GM18909 (cell line): ENCODE data around the gene PKHD1.

Experiments
- ATAC-seq: cut with Tn5 transposase; IDR thresholded peaks from one replicate; pipeline ENCODE4 v1.9.1; 2021; ENCODE audit warnings: mild to moderate bottlenecking; ENCODE audit not compliant: unreplicated experiment, poor library complexity

Gene PKHD1

DNA sequence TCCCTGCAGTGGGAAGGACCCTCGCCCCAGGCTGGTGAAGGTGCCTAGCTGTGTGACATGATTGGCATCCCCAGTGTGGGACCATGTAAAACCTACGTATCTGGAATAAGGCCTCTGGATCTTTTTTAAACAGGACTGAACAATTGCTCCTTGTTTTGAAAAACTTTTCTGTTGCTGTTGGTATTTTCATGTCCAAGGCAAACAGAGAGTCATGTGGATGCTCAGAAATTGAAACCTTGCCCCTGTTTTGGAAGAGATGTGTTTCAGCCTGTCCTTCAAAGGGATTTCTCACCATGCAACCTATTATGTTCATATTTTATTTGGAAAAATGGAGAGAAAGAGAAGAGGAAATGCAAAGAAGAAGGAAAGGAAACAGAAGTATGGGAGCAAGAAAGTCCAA lies 362.3 kb downstream of the PKHD1 start:
- ATAC-seq, result no peak

DNA sequence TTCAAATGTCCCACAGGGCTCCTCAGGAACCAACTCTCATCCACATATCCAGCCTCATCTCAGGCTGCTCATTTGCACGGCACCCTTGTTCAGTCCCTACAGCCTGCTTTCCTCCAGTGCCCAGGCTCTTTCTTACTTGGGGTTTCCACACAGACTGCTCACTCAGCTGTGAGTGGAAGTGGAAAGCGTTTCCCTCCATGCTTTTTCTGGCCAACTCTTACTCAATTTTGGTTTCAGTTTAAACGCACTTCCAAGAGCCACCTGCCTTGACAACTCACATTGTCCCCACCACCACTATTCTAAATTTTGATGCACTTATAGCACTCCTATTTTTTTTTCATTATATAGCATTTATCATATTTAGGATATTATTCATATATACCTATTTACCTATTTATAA lies 367.1 kb downstream of the PKHD1 start:
- ATAC-seq, result no peak

DNA sequence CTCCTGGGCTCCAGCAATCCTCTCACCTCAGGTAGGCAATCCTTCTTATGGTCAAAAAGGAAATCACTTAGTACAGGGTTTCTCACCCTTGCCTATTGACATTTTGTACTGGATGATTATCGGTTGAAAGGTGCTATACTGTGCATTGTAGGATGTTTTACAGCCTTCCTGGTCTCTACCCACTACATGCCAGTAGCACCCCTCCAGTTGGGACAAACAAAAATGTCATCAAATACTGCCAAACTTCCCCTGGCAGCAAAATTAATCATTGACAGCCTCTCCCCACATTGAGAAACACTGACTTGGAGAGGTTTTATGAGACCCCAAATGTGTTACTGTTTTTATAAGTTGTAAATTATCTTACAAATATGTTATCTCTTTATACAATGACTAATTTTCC lies 368.1 kb downstream of the PKHD1 start:
- ATAC-seq, result no peak

DNA sequence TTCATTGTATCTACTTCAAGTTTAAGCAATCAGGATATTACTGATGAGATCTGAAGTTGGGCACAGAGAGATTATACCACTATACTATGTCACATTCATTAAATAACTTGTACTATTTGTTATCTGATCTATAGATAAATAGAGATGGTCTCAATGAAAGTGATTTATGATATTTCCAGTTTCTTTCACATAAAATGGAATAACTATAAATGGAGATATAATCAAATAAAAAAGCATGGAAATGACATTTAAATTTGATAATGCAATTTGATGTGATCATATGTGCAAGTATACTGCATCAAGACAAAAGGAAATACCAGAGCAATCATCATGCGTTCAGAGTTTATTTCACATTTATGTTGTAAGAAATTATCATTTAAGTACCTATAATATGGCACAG lies 368.9 kb downstream of the PKHD1 start:
- ATAC-seq, result no peak

DNA sequence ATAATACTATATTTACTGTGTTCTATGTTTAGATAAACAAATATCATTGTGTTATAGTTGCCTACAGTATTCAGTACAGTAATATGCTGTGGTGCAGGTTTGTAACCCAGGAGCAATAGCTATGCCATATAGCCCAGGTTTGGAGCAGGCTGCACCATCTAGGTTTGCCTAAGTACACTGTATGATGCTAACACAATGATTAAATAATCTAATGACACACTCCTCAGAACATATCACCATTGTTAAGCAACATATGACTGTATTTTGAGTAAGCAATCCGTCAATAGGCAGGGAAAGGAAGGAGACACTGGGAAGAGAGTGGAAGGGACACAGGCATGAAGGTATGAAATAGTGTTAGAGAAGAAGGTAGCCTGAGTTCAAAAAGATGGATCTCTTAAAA lies 369.9 kb downstream of the PKHD1 start:
- ATAC-seq, result no peak

DNA sequence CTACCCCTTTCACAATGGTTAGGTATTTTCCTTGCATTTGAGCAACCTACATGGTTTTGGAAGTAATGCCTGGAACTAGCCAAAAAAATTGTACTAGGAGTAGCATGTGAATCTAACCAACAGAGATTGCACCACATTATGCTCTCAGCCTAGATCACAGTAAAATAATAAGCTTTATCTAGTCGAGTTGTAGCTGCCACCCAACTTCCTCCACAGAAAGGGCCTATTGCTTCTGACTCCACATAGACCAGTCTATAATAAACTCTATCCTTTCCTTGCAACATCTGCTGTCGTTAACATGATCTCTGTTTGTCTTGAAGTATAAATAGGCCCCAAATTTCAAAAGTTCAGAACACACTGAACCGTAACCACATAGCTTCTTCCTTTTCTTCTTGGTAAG lies 375.5 kb downstream of the PKHD1 start:
- ATAC-seq, result no peak

DNA sequence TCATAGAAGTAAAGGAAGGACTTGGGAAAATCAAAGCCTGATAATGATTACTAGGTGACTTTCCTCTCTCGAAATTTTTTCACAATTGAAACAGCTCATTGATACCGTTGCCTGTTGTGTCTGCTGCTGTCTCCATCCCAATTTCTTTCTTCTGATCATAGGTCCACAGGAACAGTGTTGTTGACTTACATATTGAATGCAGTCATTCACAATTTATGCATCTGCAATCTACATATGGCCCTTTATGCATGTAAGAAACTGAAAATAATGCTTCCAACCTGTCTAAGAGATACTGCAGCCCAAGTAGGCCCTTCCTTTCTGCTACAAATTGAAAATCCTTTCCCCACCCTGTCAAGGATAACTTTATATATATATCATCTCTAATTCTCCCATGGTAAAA lies 381.3 kb downstream of the PKHD1 start:
- no peak for ATAC-seq

DNA sequence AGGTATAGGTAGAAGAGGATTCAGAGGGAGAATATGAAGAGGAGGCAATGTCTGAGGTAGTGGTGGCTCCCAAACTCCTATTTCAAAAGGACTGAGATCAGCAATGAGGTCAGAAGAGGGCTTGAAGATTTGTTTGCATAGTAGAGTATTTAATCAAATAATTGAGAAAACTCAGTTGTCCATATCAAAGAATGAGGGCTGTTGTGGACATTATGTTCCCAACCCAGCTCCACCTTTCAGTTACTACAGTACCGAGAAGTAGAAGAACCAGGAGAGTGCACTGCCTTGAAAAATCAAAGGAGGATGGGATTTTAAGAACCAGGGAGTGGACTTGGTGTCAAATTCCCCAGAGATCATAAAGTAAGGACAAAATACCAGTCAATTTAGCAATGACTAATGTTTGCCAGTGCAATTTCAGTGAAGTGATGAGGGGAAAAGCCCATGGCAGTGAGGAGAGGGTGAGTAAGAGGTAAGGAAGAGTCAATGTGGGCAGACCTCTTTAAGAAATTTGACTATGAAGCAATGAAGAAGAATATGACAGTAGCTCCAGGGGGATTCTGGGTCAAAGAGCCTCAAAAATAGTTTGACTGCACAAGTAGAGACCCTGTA lies 382.4 kb downstream of the PKHD1 start:
- no peak for ATAC-seq

DNA sequence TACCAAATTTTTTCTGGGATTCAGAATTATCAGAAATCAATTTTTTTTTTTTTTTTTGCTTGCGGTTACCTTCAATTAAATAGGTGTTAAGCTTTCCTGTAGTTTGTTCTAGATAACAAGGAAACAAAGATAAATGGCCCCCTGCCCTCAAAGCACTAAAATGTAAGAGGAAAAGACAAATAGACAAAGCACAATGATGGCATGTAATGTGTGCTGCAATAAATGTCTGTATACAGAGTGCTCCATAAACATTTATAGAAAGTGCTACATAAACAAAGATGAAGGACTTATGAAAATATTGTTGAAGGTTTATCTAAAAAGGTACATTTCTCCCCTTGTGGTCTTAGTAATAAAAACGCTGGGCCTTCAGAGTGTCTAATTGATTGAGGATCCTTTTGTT lies 384.6 kb downstream of the PKHD1 start:
- ATAC-seq, result no peak

DNA sequence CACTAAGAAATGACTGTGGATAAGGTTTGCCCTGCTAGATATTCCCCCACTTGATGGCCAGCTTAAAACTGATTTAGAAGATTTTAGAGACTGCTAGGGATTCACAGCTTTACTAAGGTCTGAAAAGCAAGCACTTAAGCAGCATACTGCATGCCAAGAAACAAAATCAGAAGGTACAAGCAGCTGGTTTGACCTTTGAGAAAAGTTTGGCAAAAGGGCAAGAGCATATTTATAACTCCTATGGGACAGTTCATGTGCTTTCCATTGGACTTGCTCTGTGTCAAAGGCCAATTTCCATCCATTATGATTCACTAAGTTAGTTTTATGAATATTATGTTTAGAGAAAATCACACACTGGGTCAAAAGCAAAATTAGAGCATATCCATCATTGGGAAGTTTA lies 402.8 kb downstream of the PKHD1 start:
- no peak for ATAC-seq

DNA sequence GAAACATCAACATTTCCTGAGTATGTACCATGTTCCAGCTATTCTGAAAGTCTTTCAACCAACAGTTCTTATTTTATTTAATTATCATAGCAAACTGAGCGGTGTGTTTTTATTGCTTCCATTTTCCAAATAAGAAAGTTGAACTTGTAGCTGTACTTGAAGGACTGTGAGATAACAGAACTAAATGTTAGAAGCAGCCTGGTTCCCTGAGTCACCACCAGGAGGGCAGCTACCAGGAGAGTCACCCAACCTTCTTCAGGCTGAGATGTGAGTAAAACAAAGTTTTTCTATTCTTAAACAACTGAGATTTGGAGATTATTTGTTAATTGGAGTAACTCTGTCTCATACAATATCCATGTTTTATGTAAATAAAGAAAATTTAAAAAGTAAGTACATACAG lies 403.4 kb downstream of the PKHD1 start:
- ATAC-seq, result no peak

DNA sequence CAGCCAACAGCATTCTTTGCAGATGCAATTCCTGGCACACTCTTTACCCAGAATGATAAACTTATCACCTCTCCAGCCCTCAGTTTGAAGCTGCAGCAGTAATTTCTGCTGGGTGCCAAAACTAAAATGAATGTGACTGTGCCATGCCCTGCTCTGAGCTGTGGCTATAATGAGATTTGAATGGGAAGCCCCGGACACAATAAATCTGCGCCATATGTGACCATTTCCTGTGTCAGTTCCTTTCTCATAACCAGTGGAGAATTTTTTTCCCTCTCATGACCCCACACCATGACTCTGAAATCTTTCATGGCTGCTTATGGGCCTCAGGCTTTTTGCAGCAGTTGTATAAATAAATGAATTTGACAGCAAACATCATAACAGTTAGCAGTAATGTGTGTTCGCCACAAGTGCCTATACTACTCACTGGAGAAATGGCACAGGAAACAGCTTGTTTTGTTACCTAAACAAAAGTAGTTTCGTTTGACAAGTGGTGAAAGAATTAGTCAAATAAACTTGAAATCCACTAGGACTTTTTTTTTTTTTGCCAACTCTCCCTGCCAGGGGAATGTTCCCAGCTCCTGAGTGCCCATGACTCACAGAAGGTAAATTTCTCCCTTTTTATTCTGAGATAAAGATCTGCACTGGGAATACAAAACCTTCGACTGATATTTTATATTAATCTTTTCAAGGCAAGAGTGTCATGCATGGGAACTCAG lies 408.4 kb downstream of the PKHD1 start:
- ATAC-seq, result peak; percentile 93

DNA sequence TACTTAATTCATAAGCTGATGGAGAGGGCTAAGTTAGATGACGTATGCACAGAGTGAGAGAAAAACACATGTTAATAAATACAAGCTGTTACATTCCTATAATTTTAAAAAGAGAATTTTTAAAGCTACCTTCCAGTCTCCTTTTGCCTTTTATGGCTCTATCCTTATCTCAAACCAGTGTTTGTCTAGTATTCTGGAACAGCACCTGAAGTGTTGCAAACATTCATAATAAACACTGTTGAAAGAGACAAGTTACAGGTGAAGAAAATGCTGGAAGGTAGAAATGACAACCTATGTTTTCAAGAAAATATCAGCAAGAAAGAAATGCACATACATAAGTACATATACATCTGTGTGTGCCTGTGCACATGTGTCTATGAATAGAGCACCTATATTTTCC lies 409.1 kb downstream of the PKHD1 start:
- no peak for ATAC-seq

DNA sequence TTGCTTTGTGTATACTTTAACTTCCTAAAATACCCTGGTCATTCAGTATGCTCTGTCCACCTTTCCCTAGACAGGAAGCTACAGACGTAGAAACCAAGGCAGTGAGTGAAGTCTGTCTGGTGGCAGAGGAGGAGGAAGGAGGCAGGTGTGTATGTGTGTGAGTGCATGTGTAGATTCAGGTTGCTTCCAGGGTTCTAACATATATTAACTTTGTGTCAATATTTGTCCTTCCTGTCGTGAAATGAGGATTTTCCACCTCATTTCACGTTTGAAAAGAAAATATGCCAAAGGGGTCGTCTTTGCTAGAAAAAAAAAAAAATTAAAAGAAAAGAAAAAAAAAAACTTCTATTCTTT lies 411.5 kb downstream of the PKHD1 start:
- no peak for ATAC-seq

DNA sequence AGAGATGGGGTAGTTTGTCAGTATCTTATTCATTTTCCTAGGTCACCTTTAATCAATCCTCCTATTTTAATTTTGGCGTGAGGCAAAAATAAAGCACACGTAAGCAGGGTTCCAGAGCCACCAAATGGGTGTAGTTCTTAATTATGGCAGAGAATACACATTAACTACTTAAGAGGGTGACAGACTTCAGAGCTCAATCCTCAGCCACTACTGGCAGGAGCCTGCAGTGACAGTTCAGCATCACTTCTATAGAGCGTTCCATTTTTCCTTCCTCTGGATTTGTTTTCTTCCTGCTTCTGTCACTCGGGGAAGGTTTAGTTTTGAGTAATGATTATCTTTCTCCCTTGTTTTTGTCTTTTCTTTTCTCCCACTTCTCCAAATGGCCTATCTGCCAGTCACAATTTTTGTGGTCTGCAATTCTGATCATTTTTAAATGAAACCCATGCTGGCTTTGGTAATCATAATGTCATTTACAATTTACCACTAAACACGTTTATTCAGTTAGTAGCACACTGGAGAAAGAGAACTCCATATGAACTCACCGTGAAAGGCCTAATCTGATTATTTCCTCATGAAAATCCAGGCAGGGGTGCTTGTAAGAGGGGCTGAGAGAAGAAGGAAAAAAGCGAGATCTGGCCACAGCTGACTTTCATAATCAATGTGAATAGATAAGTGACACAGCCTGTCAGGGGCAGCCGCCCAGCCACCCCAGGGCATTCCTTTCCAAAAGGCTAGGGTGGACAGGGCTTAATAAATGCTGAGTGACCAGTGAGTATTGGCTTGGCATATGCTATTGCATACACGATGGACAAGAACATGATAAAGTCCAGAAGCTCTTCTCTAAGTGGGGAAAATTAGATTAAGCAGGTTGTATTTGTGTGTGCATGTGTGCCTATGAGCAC lies 412.1 kb downstream of the PKHD1 start:
- ATAC-seq, result no peak

DNA sequence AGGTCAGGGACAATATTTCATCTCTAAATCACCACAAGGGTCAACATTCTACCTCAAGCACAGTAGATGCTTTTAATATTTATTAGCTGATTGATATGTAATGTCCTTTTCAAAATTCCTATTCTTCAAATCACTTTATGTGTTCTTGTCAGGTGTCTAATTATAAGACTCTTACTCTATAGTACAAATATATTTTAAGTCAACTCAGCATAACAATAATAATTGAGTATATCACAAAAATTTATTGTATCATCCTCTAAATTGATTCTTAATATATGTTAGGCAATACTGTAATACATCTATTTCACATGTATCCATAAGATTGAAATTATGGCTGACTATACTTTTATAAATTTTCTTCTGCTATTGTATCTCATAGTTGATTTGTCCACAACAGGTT lies 423.9 kb downstream of the PKHD1 start:
- ATAC-seq, result no peak

DNA sequence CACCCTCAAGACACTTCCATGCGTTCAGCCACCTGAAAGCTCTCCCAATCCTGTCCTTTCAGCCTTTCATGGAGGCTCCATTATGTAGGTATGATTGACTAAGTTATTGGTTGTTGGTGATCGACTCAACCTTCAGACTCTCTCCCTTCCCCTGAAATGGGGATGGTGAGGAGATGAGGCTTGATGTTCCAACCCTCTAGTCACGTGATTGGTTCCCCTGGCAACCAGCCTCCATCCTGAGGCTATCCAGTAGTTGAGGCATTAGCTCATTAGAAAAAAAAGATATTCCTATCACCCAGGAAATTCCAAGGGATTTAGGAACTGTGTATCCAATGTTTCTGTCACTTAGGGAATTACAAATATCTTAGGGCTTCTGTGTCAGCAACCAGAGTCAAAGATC lies 426.6 kb downstream of the PKHD1 start:
- no peak for ATAC-seq

DNA sequence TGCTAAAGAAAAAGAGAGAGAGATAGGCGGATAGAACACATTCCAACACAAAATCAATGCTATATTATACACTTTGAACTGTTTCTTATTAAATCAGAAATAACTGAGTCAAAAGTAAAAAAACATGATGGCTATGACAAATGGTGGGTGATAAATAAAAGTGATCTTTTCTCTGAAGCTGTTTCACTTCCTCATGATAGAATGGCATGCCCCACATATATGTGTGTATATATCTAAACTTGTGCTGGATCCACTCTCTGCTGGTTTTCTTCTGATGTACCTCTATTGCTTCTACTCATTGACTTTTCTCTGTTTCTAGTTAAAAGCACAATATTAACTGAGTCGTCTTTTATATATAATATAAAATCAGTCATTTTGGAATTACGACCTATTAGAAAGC lies 429.9 kb downstream of the PKHD1 start:
- ATAC-seq, result no peak

DNA sequence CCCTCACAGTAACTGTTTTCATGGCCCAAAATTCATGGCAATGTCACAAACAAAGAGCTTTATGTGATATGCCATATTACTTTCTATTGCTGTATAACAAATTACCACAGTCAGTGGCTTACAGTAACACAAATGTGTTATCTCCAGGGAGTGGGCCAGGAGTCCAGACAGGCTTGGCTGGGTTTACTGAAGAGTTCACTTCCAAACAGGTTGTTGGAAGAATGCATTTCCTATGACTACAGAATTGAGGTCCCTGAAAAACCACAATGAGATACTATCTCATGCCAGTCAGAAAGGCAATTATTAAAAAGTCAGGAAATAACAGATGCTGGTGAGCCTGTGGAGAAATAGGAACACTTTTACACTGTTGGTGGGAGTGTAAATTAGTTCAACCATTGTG lies 431.9 kb downstream of the PKHD1 start:
- no peak for ATAC-seq

DNA sequence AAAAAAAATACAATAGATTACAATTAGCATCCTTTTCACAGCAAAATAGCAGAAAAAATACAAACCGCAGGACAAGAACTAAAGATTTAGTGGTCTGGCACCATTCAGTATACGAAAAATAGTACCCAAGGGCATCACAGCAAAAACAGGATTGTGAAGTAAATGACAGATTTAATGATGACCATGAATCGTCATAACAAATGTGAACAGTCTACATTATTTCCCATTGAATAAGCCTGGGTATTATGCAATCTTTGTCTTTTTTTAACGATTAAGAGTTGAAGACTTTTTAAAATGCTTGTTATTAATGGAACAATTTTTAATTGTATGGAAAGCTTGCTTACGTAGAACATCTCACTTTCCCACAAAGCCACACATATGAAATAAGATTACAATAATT lies 432.8 kb downstream of the PKHD1 start:
- ATAC-seq, result no peak

DNA sequence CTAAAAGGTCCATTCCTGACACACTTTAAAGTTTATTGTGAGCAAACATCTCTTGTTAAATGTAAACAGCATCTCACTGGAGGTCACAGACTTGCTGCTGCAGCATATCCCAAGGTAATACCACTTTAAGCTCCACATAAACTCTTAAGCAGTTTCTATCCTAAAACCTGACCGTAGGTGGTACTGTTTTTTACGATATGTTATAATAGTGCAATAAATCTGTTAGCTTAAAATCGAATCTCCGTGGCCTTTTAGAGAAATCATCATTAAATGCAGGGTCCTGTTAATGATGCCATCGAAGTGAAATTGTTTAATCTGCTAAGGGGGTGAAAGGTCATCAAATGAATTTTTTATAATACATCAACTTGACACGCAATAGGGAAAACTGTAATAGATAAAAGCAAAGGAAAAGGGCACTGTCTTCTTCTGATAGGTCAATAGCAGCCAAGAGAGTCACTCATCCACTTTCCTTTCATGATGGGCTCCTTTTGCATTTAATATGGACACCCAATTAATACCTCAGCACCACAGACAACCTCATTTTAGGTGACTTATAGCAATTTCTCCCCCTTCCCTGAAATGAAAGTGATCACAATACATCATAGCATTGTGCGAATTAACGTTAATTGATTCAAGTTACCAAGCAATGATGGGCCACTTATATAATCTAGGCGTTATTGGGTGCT lies 436.1 kb downstream of the PKHD1 start:
- no peak for ATAC-seq
